GM18505 (cell line): ENCODE measurements around the gene RTTN.
"Not testable (repeated sequence)": the region's sequence is repeated elsewhere in the genome, so short reads cannot be mapped to it uniquely, and the experiment has no call there.

Experiments used
- ATAC-seq: cut with Tn5 transposase; IDR thresholded peaks from one replicate; pipeline ENCODE4 v1.9.1; 2021; ENCODE audit not compliant: unreplicated experiment
- POLR2A ChIP-seq: IDR thresholded peaks from 4 replicates; pipeline ENCODE4 v1.6.1; 2011; ENCODE audit warnings: borderline replicate concordance; ENCODE audit not compliant: insufficient read depth, insufficient read length; ENCODE audit errors: extremely low read depth

RTTN gene

DNA sequence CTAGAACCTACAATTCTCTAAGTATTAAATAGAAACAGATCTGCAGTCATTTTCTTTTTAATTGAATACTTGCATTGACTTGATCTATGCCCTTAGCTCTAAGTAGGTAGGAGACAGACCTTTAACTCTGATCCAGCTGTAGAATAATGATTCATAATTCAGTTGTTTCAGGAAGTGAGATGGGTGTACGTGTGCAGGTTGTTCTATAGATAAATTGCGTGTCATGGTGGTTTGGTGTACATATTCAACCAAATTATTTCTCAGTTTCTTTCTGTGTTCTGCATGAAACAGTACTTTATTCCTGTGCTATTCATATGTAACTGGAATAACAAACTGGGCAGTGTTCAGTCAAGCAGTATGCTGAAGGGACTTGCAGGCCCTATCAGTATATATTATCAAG lies 223.5 kb downstream of the RTTN start:
- peak; percentile 57 for ATAC-seq
- TF ChIP-seq POLR2A: no peak

DNA sequence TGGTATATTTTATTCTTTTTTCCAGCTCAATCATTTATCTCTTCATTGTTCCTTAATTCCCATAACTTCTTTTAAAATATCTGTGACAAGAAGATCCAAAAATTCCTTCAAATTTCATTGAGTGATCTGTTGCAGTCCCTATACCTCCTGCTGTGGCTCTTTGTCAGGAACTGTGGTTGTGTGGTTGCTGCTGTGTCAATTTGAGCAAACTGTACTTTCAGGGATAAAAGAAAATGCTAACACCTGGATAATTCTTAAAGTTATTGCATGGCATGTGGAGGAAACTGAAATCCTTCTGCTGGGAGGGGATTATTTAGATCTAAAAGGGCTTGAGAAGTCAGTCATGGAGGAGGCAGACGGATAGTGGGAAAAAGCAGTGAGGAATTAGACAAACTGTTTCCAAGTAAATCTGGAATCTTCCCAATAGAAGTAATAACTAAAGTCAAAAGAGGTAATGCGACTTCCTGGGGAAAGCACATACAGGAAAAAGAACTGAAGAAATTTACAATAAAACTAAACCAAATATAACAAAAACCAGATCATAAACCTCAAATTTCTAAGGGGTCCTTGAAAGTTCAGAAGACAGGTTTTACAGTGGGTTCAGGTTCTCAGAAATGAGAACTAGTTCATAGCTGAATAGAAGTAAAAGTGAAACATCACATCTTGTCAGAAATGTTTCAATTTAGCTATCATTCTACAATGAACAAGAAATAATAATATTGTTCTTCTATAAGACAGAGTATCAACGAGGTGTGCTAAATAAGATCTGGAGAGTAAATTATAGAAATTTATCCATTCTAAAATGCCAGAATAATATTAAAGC lies 224.3 kb downstream of the RTTN start:
- no peak for TF ChIP-seq POLR2A
- ATAC-seq: no peak

DNA sequence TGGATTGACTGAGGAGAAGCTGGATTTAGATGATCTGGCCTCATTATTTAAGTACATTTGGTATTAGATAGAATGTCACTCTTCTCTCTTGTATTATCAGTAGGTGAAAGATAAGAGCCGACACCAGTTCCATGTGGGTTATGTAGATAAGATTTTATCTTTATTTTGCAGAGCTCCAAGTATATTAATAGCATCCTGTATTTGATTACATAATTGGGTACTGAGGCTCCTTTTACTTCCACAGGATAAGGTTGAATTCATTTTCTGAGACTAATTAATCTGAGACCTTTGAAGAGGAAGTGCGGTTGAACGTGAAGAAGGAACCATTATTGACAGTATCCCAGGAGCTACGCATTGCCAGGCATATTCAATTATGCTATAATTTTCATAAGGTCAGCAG lies 225.0 kb downstream of the RTTN start:
- ATAC-seq: no peak
- TF ChIP-seq POLR2A: no peak

GRCh38 chr18:69978732-69979715 lies 226.5 kb downstream of the RTTN start:
- peak; percentile 80 for ATAC-seq

GRCh38 chr18:69975294-69975693 lies 230.2 kb downstream of the RTTN start:
- not testable (repeated sequence) for ATAC-seq

More at GRCh38 chr18:69978732-69979715, 226.5 kb downstream of the RTTN start:
- TF ChIP-seq POLR2A: no peak

DNA sequence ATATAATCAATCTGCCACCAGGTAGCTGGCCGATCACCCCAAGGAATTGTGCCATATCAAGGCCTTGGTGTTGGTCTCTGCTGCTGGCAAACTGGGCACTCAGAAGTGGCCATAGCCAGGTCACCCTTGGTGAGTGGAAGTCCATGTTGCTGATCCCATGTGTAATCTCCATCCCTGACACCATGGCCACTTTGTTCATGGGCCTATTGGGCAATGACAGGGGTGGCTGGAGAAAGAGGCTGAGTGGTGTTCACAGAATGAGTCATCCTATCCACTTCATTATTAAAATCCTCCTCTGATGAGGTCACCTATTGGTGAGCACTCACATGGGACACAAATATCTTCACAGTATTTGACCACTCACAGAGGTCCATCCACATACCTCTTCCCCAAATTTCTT lies 231.1 kb downstream of the RTTN start:
- no peak for TF ChIP-seq POLR2A
- ATAC-seq: no peak

DNA sequence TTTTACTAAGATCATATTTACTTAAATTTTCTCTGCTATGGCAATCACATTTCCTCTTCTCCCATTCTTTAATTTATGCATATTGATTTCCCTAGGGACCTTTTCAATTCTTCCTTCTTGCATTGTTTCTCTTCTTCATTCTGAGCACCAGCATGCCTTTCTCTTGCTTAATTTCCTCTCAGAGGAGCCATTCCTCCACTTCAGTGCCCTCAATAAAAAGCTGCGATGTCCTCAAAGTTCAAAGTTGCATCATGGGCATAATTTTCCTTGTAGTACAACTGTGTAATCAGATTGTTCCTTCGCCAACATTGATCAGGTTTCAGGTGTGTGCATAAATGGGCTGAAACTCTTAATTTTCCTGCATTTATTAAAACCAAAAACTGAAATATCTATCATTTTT lies 236.0 kb downstream of the RTTN start:
- ATAC-seq: no peak
- TF ChIP-seq POLR2A: no peak

DNA sequence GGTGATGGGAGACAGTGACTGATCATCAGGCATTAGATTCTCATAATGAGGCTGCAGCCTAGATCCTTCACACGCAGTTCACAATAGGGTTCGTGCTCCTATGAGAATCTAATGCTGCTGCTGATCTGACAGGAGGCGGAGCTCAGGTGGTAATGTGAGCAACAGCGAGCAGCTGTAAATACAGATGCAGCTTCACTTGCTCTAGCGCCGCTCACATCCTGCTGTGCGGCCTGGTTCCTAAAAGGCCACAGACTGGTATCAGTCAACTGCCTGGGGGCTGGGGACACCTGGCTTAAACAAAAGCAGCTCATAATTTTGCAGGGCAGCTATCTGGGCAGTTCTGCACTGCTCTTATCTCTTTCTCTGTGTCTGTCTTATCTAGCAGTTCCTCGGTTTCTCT lies 237.4 kb downstream of the RTTN start:
- ATAC-seq: peak; percentile 89
- TF ChIP-seq POLR2A: no peak

DNA sequence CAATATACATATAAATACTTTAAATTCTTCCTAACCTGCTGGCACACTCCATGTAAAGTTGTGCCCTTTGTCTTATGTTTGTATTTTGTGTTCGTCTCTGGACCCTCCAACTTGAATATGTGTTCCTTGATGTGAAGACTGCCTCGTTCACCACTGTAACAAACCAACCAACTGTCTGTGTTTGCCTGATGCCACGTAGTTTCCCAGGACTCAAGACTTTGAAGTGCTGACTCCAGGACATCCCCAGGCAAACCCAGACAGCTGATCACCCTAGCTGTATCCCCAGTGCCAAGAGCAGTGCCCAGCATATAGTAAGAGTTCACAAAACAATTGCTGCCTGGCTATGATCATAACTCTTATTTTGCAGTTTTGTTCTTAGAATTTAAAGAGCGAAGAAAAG lies 242.3 kb downstream of the RTTN start:
- ATAC-seq: no peak
- no peak for TF ChIP-seq POLR2A

- no peak for ATAC-seq
- TF ChIP-seq POLR2A: no peak
These were observed 243.8 kb downstream of the RTTN start for GRCh38 chr18:69961718-69962117.

DNA sequence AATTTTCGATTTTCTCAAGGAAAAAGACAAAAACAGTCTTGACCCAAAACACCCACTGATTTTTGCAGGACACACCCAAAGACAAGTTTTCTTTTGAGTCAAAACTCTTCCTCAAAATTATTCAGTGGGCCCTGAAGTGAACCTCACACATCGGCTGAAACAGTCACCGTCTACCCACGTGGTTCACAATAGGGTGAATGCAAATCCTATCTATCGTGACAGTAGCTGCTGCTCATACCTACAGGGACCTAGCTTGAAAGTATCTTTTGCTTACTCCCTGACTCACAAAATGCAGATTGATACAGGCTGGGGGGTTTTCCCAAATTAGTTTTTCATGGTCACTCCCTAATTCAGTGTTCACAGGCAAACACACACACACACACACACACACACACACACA lies 247.1 kb downstream of the RTTN start:
- ATAC-seq: peak; percentile 53
- peak; percentile 43 for TF ChIP-seq POLR2A

DNA sequence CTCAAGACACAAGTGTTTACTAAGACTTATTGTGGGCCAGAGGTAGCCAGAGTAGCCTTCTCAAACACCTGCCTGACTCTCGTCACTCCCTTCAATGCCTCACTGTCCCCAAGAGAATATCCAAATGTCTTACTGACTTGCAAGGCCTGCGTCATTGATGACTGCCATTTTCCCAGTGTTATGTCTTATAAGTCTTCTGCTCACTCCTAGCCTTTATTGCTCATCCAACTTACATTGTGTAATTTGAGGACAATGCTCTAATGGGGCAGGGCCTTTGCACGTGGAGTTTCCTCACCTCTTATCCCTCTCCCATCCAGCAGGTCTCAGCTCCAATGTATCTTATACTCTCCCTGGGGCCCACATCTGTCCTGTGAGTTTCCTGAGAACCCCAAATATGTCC lies 247.7 kb downstream of the RTTN start:
- no peak for ATAC-seq
- TF ChIP-seq POLR2A: no peak

- peak; percentile 53 for TF ChIP-seq POLR2A
- ATAC-seq: no peak
These were observed 248.5 kb downstream of the RTTN start for GRCh38 chr18:69956665-69957620.

GRCh38 chr18:69956057-69956456 lies 249.4 kb downstream of the RTTN start:
- no peak for ATAC-seq
- TF ChIP-seq POLR2A: peak; percentile 84
